HepG2 (cell line): Measurements from ENCODE around the gene BBS1.

Experiments used
- CTCF ChIP-seq: sonication (generic); formaldehyde crosslinking; IDR thresholded peaks from 2 replicates; pipeline ENCODE4 v1.5.0; 2020; ENCODE audit warnings: mild to moderate bottlenecking, missing genetic modification reagents, moderate library complexity
- KDM6A ChIP-seq: IDR thresholded peaks from 2 replicates; pipeline ENCODE4 v1.6.1; 2016; ENCODE audit warnings: low read depth
- LCORL ChIP-seq, 2 experiments: fragments of 450-650 bp in 1 of 2; sonication (generic) in 1 of 2; formaldehyde crosslinking in 1 of 2; IDR thresholded peaks; 2 replicates each; pipeline versions ENCODE4 v1.5.0 to v1.6.1; 2017 to 2020; ENCODE audit warnings: antibody characterized with exemption in 1 of 2, missing genetic modification reagents in 1 of 2
- MXD3 ChIP-seq: IDR thresholded peaks from 2 replicates; pipeline ENCODE4 v1.6.1; 2016; ENCODE audit warnings: mild to moderate bottlenecking, missing biosample characterization, missing genetic modification reagents
- MZF1 ChIP-seq: sonication (generic); formaldehyde crosslinking; IDR thresholded peaks from 2 replicates; pipeline ENCODE4 v1.8.1; 2023; ENCODE audit warnings: mild to moderate bottlenecking, missing genetic modification reagents, borderline replicate concordance
- NR1H2 ChIP-seq: sonication (generic); formaldehyde crosslinking; IDR thresholded peaks from 2 replicates; pipeline ENCODE4 v1.8.1; 2022; ENCODE audit warnings: low read depth, missing genetic modification reagents, borderline replicate concordance
- SIN3A ChIP-seq: IDR thresholded peaks from 2 replicates; pipeline ENCODE4 v1.6.1; 2011; ENCODE audit warnings: low read depth, mild to moderate bottlenecking, control low read depth, low read length, borderline replicate concordance
- TSC22D2 ChIP-seq: sonication (generic); formaldehyde crosslinking; IDR thresholded peaks from 2 replicates; pipeline ENCODE4 v1.5.1; 2020; ENCODE audit warnings: missing genetic modification reagents, mild to moderate bottlenecking, borderline replicate concordance
- ZBTB2 ChIP-seq: sonication (generic); formaldehyde crosslinking; IDR thresholded peaks from 2 replicates; pipeline ENCODE4 v1.8.0; 2022; ENCODE audit warnings: low read depth, missing genetic modification reagents
- ZNF274 ChIP-seq: sonication (generic); formaldehyde crosslinking; IDR thresholded peaks from 2 replicates; pipeline ENCODE4 v1.5.1; 2020; ENCODE audit warnings: mild to moderate bottlenecking, missing genetic modification reagents

GRCh38 chr11:66580803-66581202, 70.4 kb downstream of the BBS1 start:
- no peak for TF ChIP-seq ZBTB2 (CRISPR knock-in tag)
- no peak for TF ChIP-seq ZNF274 (CRISPR knock-in tag)
- no peak for TF ChIP-seq CTCF (CRISPR knock-in tag)
- no peak for TF ChIP-seq MXD3 (CRISPR knock-in tag)
- no peak for TF ChIP-seq TSC22D2 (CRISPR knock-in tag)
- no peak for TF ChIP-seq KDM6A (CRISPR knock-in tag)
- no peak for TF ChIP-seq NR1H2 (CRISPR knock-in tag)
- no peak for TF ChIP-seq LCORL (IDR thresholded peaks at IDR 0.05)
- no peak for TF ChIP-seq LCORL (CRISPR knock-in tag; IDR thresholded peaks at IDR 0.05)
- TF ChIP-seq SIN3A = no peak
- TF ChIP-seq MZF1 (CRISPR knock-in tag) = no peak
